Endodermal cell (in vitro differentiated cells): ENCODE measurements around the gene TMEM154. TPM values are rescaled to one million over a fixed set of nuclear protein-coding genes. Genes with fewer than 3 reads are reported as not detected.

ENCODE experiments used
- DNase-seq: peaks from one replicate; pipeline ENCODE4 v3.0.0-alpha.2; 2017
- H3K27ac ChIP-seq: 2 replicates; pipeline ENCODE4 v1.5.1; 2013; ENCODE audit warnings: mild to moderate bottlenecking, low read depth, low read length, moderate library complexity
- H3K27me3 ChIP-seq: 2 replicates; pipeline ENCODE4 v1.6.1; 2013; ENCODE audit warnings: mild to moderate bottlenecking, low read length, moderate library complexity; ENCODE audit not compliant: insufficient read depth, control insufficient read depth, poor library complexity, severe bottlenecking
- H3K36me3 ChIP-seq: 2 replicates; pipeline ENCODE4 v1.7.0; 2013; ENCODE audit warnings: mild to moderate bottlenecking, low read length, moderate library complexity; ENCODE audit not compliant: control insufficient read depth, insufficient read depth
- H3K4me1 ChIP-seq: one replicate; pipeline ENCODE4 v1.7.0; 2013; ENCODE audit warnings: low read length; ENCODE audit not compliant: control insufficient read depth, insufficient read depth
- H3K4me3 ChIP-seq: 2 replicates; pipeline ENCODE4 v1.5.1; 2013; ENCODE audit warnings: mild to moderate bottlenecking, low read length, moderate library complexity
- H3K9ac ChIP-seq: 2 replicates; pipeline ENCODE4 v1.6.1; 2013; ENCODE audit warnings: mild to moderate bottlenecking, low read length, moderate library complexity; ENCODE audit not compliant: poor library complexity, severe bottlenecking; ENCODE audit errors: extremely low read depth
- H3K9me3 ChIP-seq: 2 replicates; pipeline ENCODE4 v1.6.1; 2013; ENCODE audit warnings: mild to moderate bottlenecking, low read length, moderate library complexity; ENCODE audit not compliant: control insufficient read depth
- H3K27ac Mint-ChIP-seq: 2 replicates; pipeline ENCODE4 v1.8.0; 2020; ENCODE audit warnings: mixed read lengths
- H3K27me3 Mint-ChIP-seq: 2 replicates; pipeline ENCODE4 v1.8.0; 2021; ENCODE audit warnings: mild to moderate bottlenecking, mixed read lengths; ENCODE audit not compliant: insufficient read depth
- H3K36me3 Mint-ChIP-seq: 2 replicates; pipeline ENCODE4 v1.8.0; 2020; ENCODE audit warnings: low read depth, mixed read lengths
- H3K4me1 Mint-ChIP-seq: 2 replicates; pipeline ENCODE4 v1.8.0; 2020; ENCODE audit warnings: mixed read lengths
- H3K4me3 Mint-ChIP-seq: 2 replicates; pipeline ENCODE4 v1.8.0; 2020; ENCODE audit warnings: mild to moderate bottlenecking, moderate library complexity, mixed read lengths
- H3K9me3 Mint-ChIP-seq: 2 replicates; pipeline ENCODE4 v1.8.0; 2020; ENCODE audit warnings: mild to moderate bottlenecking, mixed read lengths
- CTCF ChIP-seq: fragments of 200-600 bp; sonication (generic); conservative IDR thresholded peaks from 2 replicates; pipeline ENCODE4 v1.5.0; 2021; ENCODE audit warnings: antibody characterized with exemption, mild to moderate bottlenecking
- WGBS, 2 experiments: methylation state at CpG; one replicate each; pipeline versions ENCODE4 v1.1.5 to v1.1.7; 2013; ENCODE audit warnings: missing lambda C conversion rate in 2 of 2, mixed read lengths in 1 of 2; ENCODE audit not compliant: insufficient coverage in 1 of 2, insufficient read length in 1 of 2; 5-methylcytosine and 5-hydroxymethylcytosine counted together
- total RNA-seq, 2 donors: library from RNA; stranded (reverse); fragmentation: NEBNext Ultra II Directional in 1 of 2; extraction: Animal tissue kit (Norgen Biotek cat#: 25700) in 1 of 2; gene quantifications; 2 replicates in 1 of 2; 3 replicates in 1 of 2; pipeline ENCODE4 v1.2.1, GENCODE V29; 2021

The TMEM154 gene
- total RNA-seq, 2 donors from 2014 or later = 0.81 to 1.6 TPM

GRCh38 chr4:152578670-152579069, 101.1 kb downstream of the TMEM154 start:
- Histone ChIP-seq H3K9me3 (no peaks in the 10 kb centered on the region), H3K27ac (no peak overlapping the region), H3K9ac (no peak overlapping the region), H3K36me3 (no peaks in the 10 kb centered on the region), H3K27me3 (no peaks in the 10 kb centered on the region), H3K4me3 (no peak overlapping the region), H3K4me1 (peaks cover 6% of the 10 kb centered on the region)
- peaks cover 10% of the 10 kb centered on the region for H3K4me1 Mint-ChIP-seq
- TF ChIP-seq CTCF = no peak
- H3K27me3 Mint-ChIP-seq = no peaks in the 10 kb centered on the region
- no peak overlapping the region for H3K27ac Mint-ChIP-seq
- no peaks in the 10 kb centered on the region for H3K9me3 Mint-ChIP-seq
- H3K4me3 Mint-ChIP-seq = no peak overlapping the region
- no peaks in the 10 kb centered on the region for H3K36me3 Mint-ChIP-seq
- DNase-seq = no peak
- WGBS, 2 experiments = 83 to 84% methylated on average over 1 of the region's 1 CpG

DNA sequence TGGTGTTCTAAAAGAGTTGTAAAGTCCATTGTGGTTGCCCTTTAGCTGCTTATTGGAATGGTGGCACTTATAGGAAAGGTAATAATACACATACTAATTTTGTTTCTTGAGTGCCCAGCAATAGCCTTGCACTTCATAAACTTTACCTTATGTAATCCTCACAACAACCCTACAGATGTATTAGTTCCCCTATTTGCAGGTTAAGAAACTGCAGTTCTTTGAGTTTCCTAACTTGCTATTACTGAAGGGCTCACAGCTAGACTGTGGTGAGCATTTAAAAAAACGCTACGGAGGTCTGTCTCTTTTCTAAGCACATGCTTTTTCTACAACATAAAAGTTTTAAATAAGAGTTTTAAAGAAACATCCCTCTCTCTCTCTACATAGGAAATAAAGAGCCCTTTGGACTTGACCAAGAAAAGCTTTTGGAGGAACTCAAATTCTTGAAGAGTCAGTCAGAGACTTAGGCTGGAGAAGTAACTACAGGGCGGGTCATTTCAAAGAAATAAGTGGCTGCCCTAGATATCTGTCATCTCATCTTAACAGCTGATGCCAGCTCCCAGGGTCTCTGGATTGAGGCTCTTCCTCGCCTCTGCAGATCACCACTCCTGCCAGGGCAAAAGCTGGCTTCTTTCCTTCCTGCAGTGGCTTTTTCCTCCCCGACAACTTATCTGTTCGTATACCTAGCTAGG, 101.9 kb downstream of the TMEM154 start:
- TF ChIP-seq CTCF = no peak
- Mint-ChIP-seq H3K27me3 (no peaks in the 10 kb centered on the region), H3K27ac (no peak overlapping the region), H3K9me3 (no peaks in the 10 kb centered on the region), H3K4me3 (no peak overlapping the region), H3K36me3 (no peaks in the 10 kb centered on the region), H3K4me1 (peaks cover 10% of the 10 kb centered on the region)
- no peak overlapping the region for H3K4me3 ChIP-seq
- no peak for DNase-seq
- peaks cover 6% of the 10 kb centered on the region for H3K4me1 ChIP-seq
- H3K27ac ChIP-seq = no peak overlapping the region
- H3K36me3 ChIP-seq = no peaks in the 10 kb centered on the region
- H3K9me3 ChIP-seq = no peaks in the 10 kb centered on the region
- WGBS, 2 experiments = 83 to 84% methylated on average over 5 to 6 of the region's 6 CpGs
- no peak overlapping the region for H3K9ac ChIP-seq
- no peaks in the 10 kb centered on the region for H3K27me3 ChIP-seq

- H3K36me3 ChIP-seq = no peaks in the 10 kb centered on the region
- H3K9me3 Mint-ChIP-seq = no peaks in the 10 kb centered on the region
- peaks cover 10% of the 10 kb centered on the region for H3K4me1 Mint-ChIP-seq
- no peaks in the 10 kb centered on the region for H3K27me3 ChIP-seq
- no peak for TF ChIP-seq CTCF
- no peak overlapping the region for H3K27ac Mint-ChIP-seq
- H3K36me3 Mint-ChIP-seq = no peaks in the 10 kb centered on the region
- H3K4me3 Mint-ChIP-seq = no peak overlapping the region
- no peak overlapping the region for H3K27ac ChIP-seq
- H3K4me1 ChIP-seq = peaks cover 6% of the 10 kb centered on the region
- DNase-seq = no peak
- H3K27me3 Mint-ChIP-seq = no peaks in the 10 kb centered on the region
- H3K4me3 ChIP-seq = no peak overlapping the region
- WGBS, 2 experiments = 90% methylated on average over 1 of the region's 1 CpG; no CpG with 5 or more reads in 1 of the 2 experiments
- H3K9ac ChIP-seq = no peak overlapping the region
- H3K9me3 ChIP-seq = no peaks in the 10 kb centered on the region
Observed at GRCh38 chr4:152575533-152575932, 104.3 kb downstream of the TMEM154 start.
